ENCODE results near the gene NELL1. TPM values are rescaled to one million over a fixed set of nuclear protein-coding genes. Genes with fewer than 3 reads are reported as not detected.

NELL1 gene
- total RNA-seq, result 104 TPM

GRCh38 chr11:20668844-20669819 is at the start of gene NELL1:
NELL1 (plus strand) TSS chr11:20669586.
- DNase-seq, result no peak

- no peak for DNase-seq
Observed at GRCh38 chr11:20620988-20621387, 48.4 kb upstream of the NELL1 start.

GRCh38 chr11:20621679-20622078 is 47.7 kb upstream of the NELL1 start:
- DNase-seq, result no peak

GRCh38 chr11:20623252-20623651 is 46.1 kb upstream of the NELL1 start:
- no peak for DNase-seq

- no peak for DNase-seq
Observed at GRCh38 chr11:20626279-20626678, 43.1 kb upstream of the NELL1 start.

- DNase-seq, result no peak
Observed at GRCh38 chr11:20627026-20627425, 42.4 kb upstream of the NELL1 start.

GRCh38 chr11:20627701-20628100 is 41.7 kb upstream of the NELL1 start:
- no peak for DNase-seq

- DNase-seq, result no peak
Observed at GRCh38 chr11:20631519-20632168, 37.7 kb upstream of the NELL1 start.

- no peak for DNase-seq
Observed at GRCh38 chr11:20632169-20632532, 37.2 kb upstream of the NELL1 start.

- no peak for DNase-seq
Observed at GRCh38 chr11:20634044-20634443, 35.3 kb upstream of the NELL1 start.

- DNase-seq, result no peak
Observed at GRCh38 chr11:20634781-20635180, 34.6 kb upstream of the NELL1 start.

- no peak for DNase-seq
Observed at GRCh38 chr11:20638074-20638473, 31.3 kb upstream of the NELL1 start.

- DNase-seq, result no peak
Observed at GRCh38 chr11:20639688-20640087, 29.7 kb upstream of the NELL1 start.

- no peak for DNase-seq
Observed at GRCh38 chr11:20640401-20640800, 29.0 kb upstream of the NELL1 start.

- no peak for DNase-seq
Observed at GRCh38 chr11:20644360-20644759, 25.0 kb upstream of the NELL1 start.

GRCh38 chr11:20647976-20648565 is 21.3 kb upstream of the NELL1 start:
- DNase-seq, result no peak

GRCh38 chr11:20652150-20652806 is 17.1 kb upstream of the NELL1 start:
- DNase-seq, result no peak

- DNase-seq, result no peak
Observed at GRCh38 chr11:20654038-20654437, 15.3 kb upstream of the NELL1 start.

GRCh38 chr11:20656901-20657300 is 12.5 kb upstream of the NELL1 start:
- DNase-seq, result no peak

GRCh38 chr11:20658135-20658534 is 11.3 kb upstream of the NELL1 start:
- no peak for DNase-seq

- DNase-seq, result no peak
Observed at GRCh38 chr11:20661445-20661844, 7.9 kb upstream of the NELL1 start.

GRCh38 chr11:20661850-20662249 is 7.5 kb upstream of the NELL1 start:
- DNase-seq, result no peak
